ENCODE results near the gene MYCL.
"Not testable (repeated sequence)": the region's sequence is repeated elsewhere in the genome, so short reads cannot be mapped to it uniquely, and the experiment has no call there.

MYCL gene

DNA sequence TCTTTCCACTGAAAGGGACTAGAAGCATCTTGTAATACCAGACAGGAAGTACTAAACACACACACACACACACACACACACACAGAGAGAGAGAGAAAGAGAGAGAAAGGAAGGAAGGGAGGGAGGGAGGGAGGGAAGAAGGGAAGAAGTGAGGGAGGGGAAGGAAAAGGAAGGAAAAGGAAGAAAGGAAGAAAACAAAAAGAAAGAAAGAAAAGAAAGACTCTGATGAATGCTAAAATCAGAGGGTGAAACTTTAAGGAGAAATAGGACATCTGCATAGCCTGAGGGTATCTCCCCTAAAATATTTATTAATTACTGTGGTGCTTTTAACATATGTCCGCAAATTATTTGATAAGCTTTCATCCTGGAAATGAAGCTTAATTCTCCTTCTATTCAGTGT is 29.0 kb downstream of the MYCL start:
- Histone ChIP-seq H4K20me1 (peaks cover 0 to 63% (median 9%) of the 10 kb centered on the region in 11 experiments; a peak in 16 of 22 replicates), H3K4me2 (peak overlapping the region in 4 of 11 experiments; percentile 1 to 31 (median 6); a peak in 2 of 22 replicates), H3K4me1 (peaks cover 28 to 63% (median 46%) of the 10 kb centered on the region in 10 experiments), H3K9ac (no peak overlapping the region), H3K36me3 (peaks cover 8 to 87% (median 71%) of the 10 kb centered on the region in 11 experiments), H3K27ac (peak overlapping the region in 2 of 11 experiments; percentile 29 to 37; a peak in 3 of 22 replicates), H3K9me3 (replicated peaks in 1 of 11) (peaks cover 12 to 51% (median 39%) of the 10 kb centered on the region in 11 experiments), H3K4me3 (no peak overlapping the region), H3K27me3 (no peaks in the 10 kb centered on the region)
- TF ChIP-seq Cebpa-rat (IDR thresholded peaks at IDR 0.05), result no peak

GRCh38 chr1:39871796-39872195 is 29.9 kb downstream of the MYCL start:
- no peak for TF ChIP-seq Cebpa-rat (IDR thresholded peaks at IDR 0.05)
- H3K36me3 ChIP-seq, result peaks cover 8 to 87% (median 69%) of the 10 kb centered on the region in 11 experiments

GRCh38 chr1:39871043-39871442 is 30.7 kb downstream of the MYCL start:
- peaks cover 0 to 63% (median 24%) of the 10 kb centered on the region in 11 experiments; a peak in 21 of 22 replicates for H4K20me1 ChIP-seq
- not testable (repeated sequence) for H3K27me3 ChIP-seq, H3K4me3 ChIP-seq, H3K4me2 ChIP-seq, H3K9ac ChIP-seq, H3K27ac ChIP-seq
- peaks cover 20 to 54% (median 37%) of the 10 kb centered on the region in 10 experiments for H3K4me1 ChIP-seq
- H3K9me3 ChIP-seq (replicated peaks in 1 of 11), result peaks cover 12 to 51% (median 39%) of the 10 kb centered on the region in 11 experiments
- H3K36me3 ChIP-seq, result peaks cover 8 to 91% (median 72%) of the 10 kb centered on the region in 11 experiments

More at GRCh38 chr1:39871796-39872195, 29.9 kb downstream of the MYCL start:
- peak overlapping the region in 4 of 11 experiments; percentile 7 to 35 (median 12); a peak in 2 of 22 replicates for H3K4me2 ChIP-seq
- H3K9me3 ChIP-seq (replicated peaks in 1 of 11), result peaks cover 12 to 51% (median 39%) of the 10 kb centered on the region in 11 experiments
- no peak overlapping the region for H3K9ac ChIP-seq
- H3K4me3 ChIP-seq, result no peak overlapping the region
- no peaks in the 10 kb centered on the region for H3K27me3 ChIP-seq
- H3K4me1 ChIP-seq, result peaks cover 24 to 54% (median 38%) of the 10 kb centered on the region in 10 experiments
- peak overlapping the region in 2 of 11 experiments; percentile 30 to 42; a peak in 3 of 22 replicates for H3K27ac ChIP-seq
- H4K20me1 ChIP-seq, result peaks cover 0 to 63% (median 18%) of the 10 kb centered on the region in 11 experiments; a peak in 19 of 22 replicates

DNA sequence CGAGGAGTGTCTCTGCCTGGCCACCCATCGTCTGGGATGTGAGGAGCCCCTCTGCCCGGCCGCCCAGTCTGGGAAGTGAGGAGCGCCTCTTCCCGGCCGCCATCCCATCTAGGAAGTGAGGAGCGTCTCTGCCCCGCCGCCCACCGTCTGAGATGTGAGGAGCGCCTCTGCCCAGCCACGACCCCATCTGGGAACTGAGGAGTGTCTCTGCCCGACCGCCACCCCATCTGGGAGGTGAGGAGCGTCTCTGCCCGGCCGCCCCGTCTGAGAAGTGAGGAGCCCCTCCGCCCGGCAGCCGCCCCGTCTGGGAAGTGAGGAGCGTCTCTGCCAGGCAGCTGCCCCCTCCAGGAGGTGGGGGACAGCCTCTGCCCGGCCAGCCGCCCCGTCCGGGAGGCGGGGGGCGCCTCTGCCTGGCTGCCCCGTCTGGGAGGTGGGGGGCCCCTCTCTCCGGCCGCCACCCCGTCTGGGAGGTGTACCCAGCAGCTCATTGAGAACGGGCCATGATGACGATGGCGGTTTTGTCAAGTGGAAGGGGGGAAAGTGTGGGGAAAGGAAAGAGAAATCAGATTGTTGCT is 32.1 kb downstream of the MYCL start:
- Histone ChIP-seq H3K4me1 (peaks cover 6 to 44% (median 25%) of the 10 kb centered on the region in 10 experiments), H4K20me1 (peaks cover 0 to 71% (median 38%) of the 10 kb centered on the region in 11 experiments; a peak in 20 of 22 replicates), H3K36me3 (peaks cover 8 to 92% (median 74%) of the 10 kb centered on the region in 11 experiments), H3K9me3 (replicated peaks in 1 of 11) (peaks cover 12 to 51% (median 39%) of the 10 kb centered on the region in 11 experiments)
- H3K4me2 ChIP-seq, H3K27me3 ChIP-seq, H3K9ac ChIP-seq, H3K4me3 ChIP-seq, H3K27ac ChIP-seq: not testable (repeated sequence)

DNA sequence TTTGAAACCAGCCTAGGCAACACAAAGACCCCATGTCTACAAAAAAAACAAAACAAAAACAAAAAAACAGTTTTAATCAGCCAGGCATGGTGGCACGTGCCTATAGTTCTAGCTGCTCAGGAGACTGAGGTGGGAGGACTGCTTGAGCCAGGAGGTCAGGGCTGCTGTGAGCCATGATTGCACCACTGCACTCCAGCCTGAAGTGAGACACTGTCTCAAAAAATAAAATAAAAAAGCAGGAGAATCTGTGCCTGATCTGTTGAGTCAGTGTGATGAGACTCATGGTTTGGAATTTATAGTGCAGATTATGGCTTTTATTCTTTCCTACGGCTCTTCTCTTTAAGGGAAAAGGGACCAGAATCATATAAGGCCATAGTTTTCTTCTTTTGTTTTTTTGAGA is 35.0 kb downstream of the MYCL start:
- no peak for TF ChIP-seq Cebpa-rat (IDR thresholded peaks at IDR 0.05)
- H3K27me3 ChIP-seq, result no peaks in the 10 kb centered on the region
- H3K4me1 ChIP-seq, result peaks cover 0 to 25% (median 9%) of the 10 kb centered on the region in 10 experiments; a peak in 15 of 20 replicates
- peaks cover 12 to 37% (median 33%) of the 10 kb centered on the region in 11 experiments for H3K9me3 ChIP-seq (replicated peaks in 1 of 11)
- H3K4me2 ChIP-seq, result 0 out of 22 replicates have a peak overlapping the region, but pooled peaks of 1 of the 11 experiments have one; percentile 13
- peaks cover 8 to 96% (median 79%) of the 10 kb centered on the region in 11 experiments for H3K36me3 ChIP-seq
- H3K27ac ChIP-seq, result no peak overlapping the region
- H3K4me3 ChIP-seq, result no peak overlapping the region
- H4K20me1 ChIP-seq, result peaks cover 9 to 79% (median 55%) of the 10 kb centered on the region in 11 experiments; a peak in 21 of 22 replicates
- H3K9ac ChIP-seq, result 0 out of 22 replicates have a peak overlapping the region, but pooled peaks of 1 of the 11 experiments have one; percentile 13

GRCh38 chr1:39865762-39866161 is 36.0 kb downstream of the MYCL start:
- peaks cover 3 to 36% (median 25%) of the 10 kb centered on the region in 11 experiments for H3K9me3 ChIP-seq (replicated peaks in 1 of 11)
- no peaks in the 10 kb centered on the region for H3K27me3 ChIP-seq
- H4K20me1 ChIP-seq, result peaks cover 13 to 81% (median 65%) of the 10 kb centered on the region in 11 experiments; a peak in 21 of 22 replicates
- no peak overlapping the region for H3K9ac ChIP-seq
- peaks cover 0 to 20% (median 9%) of the 10 kb centered on the region in 10 experiments; a peak in 13 of 20 replicates for H3K4me1 ChIP-seq
- no peak overlapping the region for H3K27ac ChIP-seq
- no peak for TF ChIP-seq Cebpa-rat (IDR thresholded peaks at IDR 0.05)
- H3K36me3 ChIP-seq, result peaks cover 6 to 96% (median 79%) of the 10 kb centered on the region in 11 experiments
- H3K4me2 ChIP-seq, result peak overlapping the region in 7 of 11 experiments; percentile 14 to 26 (median 18); a peak in 5 of 22 replicates
- no peak overlapping the region for H3K4me3 ChIP-seq

GRCh38 chr1:39863177-39863576 is 38.5 kb downstream of the MYCL start:
- no peak for TF ChIP-seq Cebpa-rat (IDR thresholded peaks at IDR 0.05)
- H3K9me3 ChIP-seq (replicated peaks in 1 of 11), result peaks cover 0 to 10% (median under 1%) of the 10 kb centered on the region in 11 experiments; a peak in 5 of 22 replicates
- peaks cover 22 to 100% (median 84%) of the 10 kb centered on the region in 11 experiments; a peak in 21 of 22 replicates for H4K20me1 ChIP-seq

DNA sequence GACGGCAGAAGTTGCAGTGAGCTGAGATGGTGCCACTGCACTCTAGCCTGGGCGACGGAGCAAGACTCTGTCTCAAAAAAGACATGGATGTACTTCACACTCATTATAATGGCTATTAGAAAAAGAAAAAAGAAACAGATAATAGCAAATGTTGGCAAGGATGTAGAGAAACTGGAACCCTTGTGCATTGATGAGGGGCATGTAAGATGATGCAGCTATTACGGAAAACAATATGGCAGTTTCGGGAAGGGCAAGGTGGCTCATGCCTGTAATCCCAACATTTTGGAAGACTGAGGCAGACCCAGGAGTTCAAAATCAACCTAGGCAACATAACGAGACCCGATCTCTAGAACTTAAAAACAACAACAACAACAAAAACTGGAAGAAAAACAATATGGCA is 40.7 kb downstream of the MYCL start:
- TF ChIP-seq Cebpa-rat (IDR thresholded peaks at IDR 0.05), result no peak
- Histone ChIP-seq H3K27me3 (no peaks in the 10 kb centered on the region), H3K9ac (no peak overlapping the region), H3K4me1 (peaks cover 0 to 13% (median 1%) of the 10 kb centered on the region in 10 experiments; a peak in 9 of 20 replicates), H3K4me2 (no peak overlapping the region), H4K20me1 (peaks cover 30 to 100% (median 77%) of the 10 kb centered on the region in 11 experiments; a peak in 21 of 22 replicates), H3K9me3 (replicated peaks in 1 of 11) (peaks cover 0 to 10% (median 0%) of the 10 kb centered on the region in 11 experiments; a peak in 5 of 22 replicates), H3K4me3 (no peak overlapping the region), H3K36me3 (peaks cover 22 to 80% (median 66%) of the 10 kb centered on the region in 11 experiments), H3K27ac (no peak overlapping the region)

More at GRCh38 chr1:39863177-39863576, 38.5 kb downstream of the MYCL start:
- Histone ChIP-seq H3K4me2 (no peak overlapping the region), H3K27ac (no peak overlapping the region), H3K27me3 (no peaks in the 10 kb centered on the region), H3K4me1 (peaks cover 0 to 20% (median 9%) of the 10 kb centered on the region in 10 experiments; a peak in 13 of 20 replicates), H3K36me3 (peaks cover 7 to 82% (median 66%) of the 10 kb centered on the region in 11 experiments), H3K4me3 (no peak overlapping the region), H3K9ac (no peak overlapping the region)
